ENCODE data around the gene HOXA1. TPM values are rescaled to one million over a fixed set of nuclear protein-coding genes. Genes with fewer than 3 reads are reported as not detected.

HOXA1 gene
- total RNA-seq, 1 experiment from 2014 or later, result 0.24 TPM

DNA sequence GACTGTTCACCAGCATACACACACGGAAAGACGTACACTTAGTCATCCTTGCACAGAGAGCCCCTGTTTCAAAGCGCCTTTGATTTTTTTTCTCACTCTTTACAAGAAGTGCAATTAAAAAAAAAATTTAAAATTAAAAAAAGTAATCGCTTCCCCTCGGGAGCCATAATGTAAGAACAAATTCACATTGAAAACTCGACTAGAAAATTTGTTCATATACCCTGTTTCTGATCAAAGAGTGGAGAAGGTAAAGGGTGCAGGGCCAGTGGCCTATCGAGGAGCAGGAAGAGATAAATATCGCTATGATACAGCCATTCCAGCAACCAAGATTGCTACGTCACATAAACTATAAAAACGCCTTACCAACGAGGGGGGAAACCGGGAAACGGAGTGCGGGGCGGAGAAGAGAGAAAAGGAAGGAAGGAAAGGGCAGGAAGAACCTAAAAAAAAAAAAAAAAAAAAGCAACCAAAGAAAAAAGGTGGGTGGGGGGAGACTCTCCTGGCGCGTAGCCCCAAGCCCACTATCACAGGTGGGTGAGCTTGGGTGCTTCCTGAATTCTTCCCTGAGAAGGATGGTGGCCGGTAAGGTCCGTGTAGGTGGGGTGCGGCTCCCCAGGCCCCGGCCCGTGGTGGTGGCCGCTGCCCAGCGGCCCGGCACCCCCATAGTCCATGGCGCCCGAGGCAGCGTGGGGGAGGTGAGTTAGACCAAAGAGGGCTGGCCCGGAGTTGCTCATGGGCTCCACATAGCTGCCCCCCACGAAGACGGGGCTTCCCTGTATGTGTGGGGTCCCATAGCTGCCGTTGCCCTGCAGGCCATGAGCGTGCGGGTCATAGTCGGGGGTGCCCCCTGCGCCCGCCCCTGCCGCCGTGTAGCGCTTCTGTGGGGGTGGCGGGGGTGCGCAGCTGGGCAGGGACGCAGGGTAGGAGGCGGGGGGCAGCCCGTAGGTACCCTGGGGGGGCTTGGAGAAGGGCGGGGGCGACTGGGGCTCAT, 11.9 kb upstream of the HOXA1 start:
- TF ChIP-seq, protein P1, sequence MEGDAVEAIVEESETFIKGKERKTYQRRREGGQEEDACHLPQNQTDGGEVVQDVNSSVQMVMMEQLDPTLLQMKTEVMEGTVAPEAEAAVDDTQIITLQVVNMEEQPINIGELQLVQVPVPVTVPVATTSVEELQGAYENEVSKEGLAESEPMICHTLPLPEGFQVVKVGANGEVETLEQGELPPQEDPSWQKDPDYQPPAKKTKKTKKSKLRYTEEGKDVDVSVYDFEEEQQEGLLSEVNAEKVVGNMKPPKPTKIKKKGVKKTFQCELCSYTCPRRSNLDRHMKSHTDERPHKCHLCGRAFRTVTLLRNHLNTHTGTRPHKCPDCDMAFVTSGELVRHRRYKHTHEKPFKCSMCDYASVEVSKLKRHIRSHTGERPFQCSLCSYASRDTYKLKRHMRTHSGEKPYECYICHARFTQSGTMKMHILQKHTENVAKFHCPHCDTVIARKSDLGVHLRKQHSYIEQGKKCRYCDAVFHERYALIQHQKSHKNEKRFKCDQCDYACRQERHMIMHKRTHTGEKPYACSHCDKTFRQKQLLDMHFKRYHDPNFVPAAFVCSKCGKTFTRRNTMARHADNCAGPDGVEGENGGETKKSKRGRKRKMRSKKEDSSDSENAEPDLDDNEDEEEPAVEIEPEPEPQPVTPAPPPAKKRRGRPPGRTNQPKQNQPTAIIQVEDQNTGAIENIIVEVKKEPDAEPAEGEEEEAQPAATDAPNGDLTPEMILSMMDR (IDR thresholded peaks at IDR 0.05; ENCODE audit: unreplicated experiment), result no peak
- no peak overlapping the region for H3K27ac Mint-ChIP-seq (ENCODE audit: unreplicated experiment)
- CTCF ChIA-PET, result interaction anchor here (0.7 kb wide), 1 partner anchor 233 kb away, joined by 3 read pairs; no protein-coding TSS in a partner anchor
- H3K27me3 Mint-ChIP-seq (ENCODE audit: unreplicated experiment), result peaks cover 22% of the 10 kb centered on the region
- no TSS peak for BruUV-seq (replicated peaks)
- H3K4me3 Mint-ChIP-seq (ENCODE audit: low read depth, unreplicated experiment), result no peak overlapping the region
- peaks cover 10% of the 10 kb centered on the region for H3K36me3 Mint-ChIP-seq (ENCODE audit: insufficient read depth, unreplicated experiment)
- peaks cover 39% of the 10 kb centered on the region for H3K4me1 Mint-ChIP-seq (ENCODE audit: low read depth, unreplicated experiment)
- DNase-seq, result no peak
- H3K9me3 Mint-ChIP-seq (ENCODE audit: low read depth, unreplicated experiment), result no peaks in the 10 kb centered on the region
- intact Hi-C loops (cut with micrococcal nuclease; ENCODE audit: unreplicated experiment), result no loop called here

DNA sequence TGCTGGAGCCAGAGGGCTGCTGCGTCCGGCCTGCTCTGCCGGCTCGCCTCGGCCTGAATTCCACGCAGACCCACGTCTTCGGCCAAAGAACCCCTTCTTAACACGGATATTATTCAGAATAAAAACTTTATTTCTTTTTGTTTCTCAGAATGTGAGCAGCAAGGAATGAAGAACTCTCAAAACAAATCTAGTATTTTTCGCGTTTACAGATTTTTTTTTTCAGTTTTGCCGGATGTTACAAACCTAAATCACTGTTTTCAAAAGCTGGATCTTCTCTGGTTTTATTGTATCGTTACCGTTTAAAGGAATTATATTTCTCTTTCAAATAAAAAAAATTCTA, 11.1 kb upstream of the HOXA1 start:
- CTCF ChIA-PET, result interaction anchor here (0.7 kb wide), 1 partner anchor 232 kb away, joined by 3 read pairs; no protein-coding TSS in a partner anchor
- intact Hi-C loops (cut with micrococcal nuclease; ENCODE audit: unreplicated experiment), result no loop called here
- BruUV-seq (replicated peaks), result no TSS peak
- H3K36me3 Mint-ChIP-seq (ENCODE audit: insufficient read depth, unreplicated experiment), result peaks cover 6% of the 10 kb centered on the region
- peaks cover 28% of the 10 kb centered on the region for H3K27me3 Mint-ChIP-seq (ENCODE audit: unreplicated experiment)
- TF ChIP-seq, protein P1 (IDR thresholded peaks at IDR 0.05; ENCODE audit: unreplicated experiment), result no peak
- no peaks in the 10 kb centered on the region for H3K9me3 Mint-ChIP-seq (ENCODE audit: low read depth, unreplicated experiment)
- H3K4me3 Mint-ChIP-seq (ENCODE audit: low read depth, unreplicated experiment), result no peak overlapping the region
- H3K27ac Mint-ChIP-seq (ENCODE audit: unreplicated experiment), result no peak overlapping the region
- no peak for DNase-seq
- peaks cover 32% of the 10 kb centered on the region for H3K4me1 Mint-ChIP-seq (ENCODE audit: low read depth, unreplicated experiment)

DNA sequence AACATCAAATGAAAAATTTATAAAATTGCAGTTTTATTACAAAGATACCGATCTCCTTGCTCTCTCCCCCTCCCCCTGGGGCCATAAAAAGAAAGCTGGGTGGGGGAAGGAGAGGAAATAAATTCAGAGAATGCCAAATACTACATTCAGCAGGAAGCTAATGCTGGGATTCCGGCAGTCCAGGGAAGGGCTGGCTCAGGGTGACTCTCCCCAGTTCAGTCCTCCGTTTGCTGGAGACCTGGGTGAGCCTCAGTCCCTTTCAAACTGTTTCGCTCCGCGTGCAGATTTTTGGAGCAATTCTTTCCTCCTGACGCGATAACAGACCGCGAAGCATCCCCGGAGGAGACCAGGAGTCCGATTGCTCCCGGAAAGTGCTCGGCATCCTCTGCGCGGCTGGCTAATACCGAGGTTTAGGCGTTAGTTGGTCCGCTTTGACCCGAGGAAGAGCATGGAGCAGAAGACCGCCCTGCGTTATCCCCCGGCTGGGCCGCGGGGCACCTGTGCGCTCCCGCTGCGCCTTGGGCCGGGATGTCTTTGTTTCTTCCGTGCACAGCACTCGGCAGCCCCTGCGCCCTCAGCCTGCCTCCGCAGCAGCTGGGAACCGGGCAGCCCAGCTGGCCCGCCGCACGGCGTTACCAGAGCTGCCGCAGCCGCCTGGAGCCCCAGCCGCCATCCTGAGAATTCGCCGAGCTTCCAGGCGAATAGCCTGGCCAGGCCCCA, 10.5 kb upstream of the HOXA1 start:
- TF ChIP-seq, protein P1 (IDR thresholded peaks at IDR 0.05; ENCODE audit: unreplicated experiment), result no peak
- peaks cover 28% of the 10 kb centered on the region for H3K27me3 Mint-ChIP-seq (ENCODE audit: unreplicated experiment)
- H3K36me3 Mint-ChIP-seq (ENCODE audit: insufficient read depth, unreplicated experiment), result peaks cover 5% of the 10 kb centered on the region
- BruUV-seq (replicated peaks), result no TSS peak
- no peak overlapping the region for H3K27ac Mint-ChIP-seq (ENCODE audit: unreplicated experiment)
- H3K9me3 Mint-ChIP-seq (ENCODE audit: low read depth, unreplicated experiment), result no peaks in the 10 kb centered on the region
- H3K4me3 Mint-ChIP-seq (ENCODE audit: low read depth, unreplicated experiment), result no peak overlapping the region
- CTCF ChIA-PET, result no interaction called here
- intact Hi-C loops (cut with micrococcal nuclease; ENCODE audit: unreplicated experiment), result no loop called here
- DNase-seq, result no peak
- H3K4me1 Mint-ChIP-seq (ENCODE audit: low read depth, unreplicated experiment), result peaks cover 26% of the 10 kb centered on the region

DNA sequence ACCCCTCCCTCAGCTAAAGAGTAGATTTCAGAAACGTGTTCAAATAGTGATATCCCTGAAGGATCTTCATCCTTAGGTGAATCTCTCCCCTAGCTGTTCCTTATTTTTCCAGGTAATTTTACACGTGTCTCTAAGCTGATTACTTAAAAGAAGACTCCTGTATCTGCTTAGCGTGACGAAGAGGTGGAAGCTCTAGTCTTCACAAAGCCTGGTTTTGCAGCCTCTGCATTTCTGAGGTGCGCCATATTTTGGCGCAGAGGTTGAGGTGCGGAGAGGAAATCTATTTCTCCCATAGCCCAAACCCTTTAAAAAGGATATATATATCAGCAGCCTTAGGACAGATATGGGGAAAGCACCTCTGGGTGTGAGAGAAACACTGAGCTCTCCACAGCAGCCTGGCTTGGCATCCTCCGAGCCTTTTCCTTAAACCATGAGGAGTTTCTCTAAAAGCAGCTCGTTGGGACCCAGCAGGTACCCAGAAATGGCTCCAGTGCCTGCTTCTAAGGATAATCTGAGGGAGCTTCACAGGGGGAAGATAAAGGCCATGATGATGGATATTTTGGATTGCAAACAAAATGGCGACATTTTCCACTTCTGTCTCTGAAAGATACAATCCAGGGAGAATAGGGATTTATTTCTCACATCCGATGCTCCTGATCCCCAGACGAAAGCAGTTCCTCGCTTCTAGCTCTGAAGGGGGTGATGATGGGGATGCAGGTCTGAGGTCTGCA, 9.7 kb upstream of the HOXA1 start:
- DNase-seq, result no peak
- CTCF ChIA-PET, result no interaction called here
- Mint-ChIP-seq H3K27me3 (ENCODE audit: unreplicated experiment) (peaks cover 28% of the 10 kb centered on the region), H3K36me3 (ENCODE audit: insufficient read depth, unreplicated experiment) (peaks cover 5% of the 10 kb centered on the region), H3K27ac (ENCODE audit: unreplicated experiment) (no peak overlapping the region), H3K4me3 (ENCODE audit: low read depth, unreplicated experiment) (no peak overlapping the region), H3K4me1 (ENCODE audit: low read depth, unreplicated experiment) (peaks cover 21% of the 10 kb centered on the region), H3K9me3 (ENCODE audit: low read depth, unreplicated experiment) (no peaks in the 10 kb centered on the region)
- no TSS peak for BruUV-seq (replicated peaks)
- TF ChIP-seq, protein P1 (IDR thresholded peaks at IDR 0.05; ENCODE audit: unreplicated experiment), result no peak
- intact Hi-C loops (cut with micrococcal nuclease; ENCODE audit: unreplicated experiment), result no loop called here

All from Calu3 (cell line).